Measurements from ENCODE around the gene SBK2.
"Not testable (repeated sequence)": the region's sequence is repeated elsewhere in the genome, so short reads cannot be mapped to it uniquely, and the experiment has no call there.

Gene SBK2

DNA sequence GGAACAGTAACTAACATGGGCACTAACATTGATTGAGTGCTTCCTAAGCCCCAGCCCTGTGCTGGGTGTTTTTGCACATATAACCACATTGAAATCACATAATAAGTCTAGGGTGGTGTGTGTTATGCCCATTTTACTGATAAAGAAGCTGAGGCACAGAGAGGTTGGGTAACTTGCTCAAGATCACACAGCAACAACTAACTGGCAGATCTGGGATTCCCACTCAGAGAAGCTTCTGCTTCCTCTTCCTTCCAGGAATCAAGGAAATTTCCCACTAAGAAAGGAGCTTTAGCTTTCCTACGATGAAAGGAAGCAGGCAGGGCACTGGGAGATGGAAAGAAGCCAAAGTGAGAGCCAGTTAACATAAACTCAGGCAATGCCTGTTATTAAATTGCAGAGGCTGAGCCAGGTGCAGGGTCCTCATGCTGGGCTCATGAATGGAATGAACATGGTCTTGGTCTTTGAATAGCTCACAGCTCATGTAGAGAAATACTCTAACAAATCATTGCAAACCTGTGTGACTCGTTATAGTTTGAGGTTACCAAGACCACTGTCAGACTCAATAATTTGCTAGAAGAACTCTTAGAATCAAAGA, 38.6 kb downstream of the SBK2 start:
- TF ChIP-seq, protein P1, sequence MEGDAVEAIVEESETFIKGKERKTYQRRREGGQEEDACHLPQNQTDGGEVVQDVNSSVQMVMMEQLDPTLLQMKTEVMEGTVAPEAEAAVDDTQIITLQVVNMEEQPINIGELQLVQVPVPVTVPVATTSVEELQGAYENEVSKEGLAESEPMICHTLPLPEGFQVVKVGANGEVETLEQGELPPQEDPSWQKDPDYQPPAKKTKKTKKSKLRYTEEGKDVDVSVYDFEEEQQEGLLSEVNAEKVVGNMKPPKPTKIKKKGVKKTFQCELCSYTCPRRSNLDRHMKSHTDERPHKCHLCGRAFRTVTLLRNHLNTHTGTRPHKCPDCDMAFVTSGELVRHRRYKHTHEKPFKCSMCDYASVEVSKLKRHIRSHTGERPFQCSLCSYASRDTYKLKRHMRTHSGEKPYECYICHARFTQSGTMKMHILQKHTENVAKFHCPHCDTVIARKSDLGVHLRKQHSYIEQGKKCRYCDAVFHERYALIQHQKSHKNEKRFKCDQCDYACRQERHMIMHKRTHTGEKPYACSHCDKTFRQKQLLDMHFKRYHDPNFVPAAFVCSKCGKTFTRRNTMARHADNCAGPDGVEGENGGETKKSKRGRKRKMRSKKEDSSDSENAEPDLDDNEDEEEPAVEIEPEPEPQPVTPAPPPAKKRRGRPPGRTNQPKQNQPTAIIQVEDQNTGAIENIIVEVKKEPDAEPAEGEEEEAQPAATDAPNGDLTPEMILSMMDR (IDR thresholded peaks at IDR 0.05; ENCODE audit: borderline replicate concordance, insufficient read depth, low read depth, low read length), result no peak

DNA sequence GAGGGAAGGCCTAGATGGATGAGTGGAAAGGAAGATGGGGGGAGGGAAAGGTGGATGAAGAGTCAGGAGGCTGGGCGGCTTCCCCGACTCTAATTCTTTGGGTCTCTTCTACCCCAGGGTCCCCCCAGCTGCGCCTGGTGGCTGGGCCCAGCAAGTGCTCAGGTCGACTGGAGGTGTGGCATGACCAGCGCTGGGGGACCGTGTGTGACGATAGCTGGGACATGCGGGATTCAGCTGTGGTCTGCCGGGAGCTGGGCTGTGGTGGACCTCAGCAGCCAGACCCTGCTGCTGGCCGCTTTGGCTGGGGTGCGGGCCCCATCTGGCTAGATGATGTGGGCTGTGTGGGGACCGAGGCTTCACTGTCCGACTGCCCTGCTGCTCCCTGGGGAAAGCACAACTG, 39.2 kb downstream of the SBK2 start:
- TF ChIP-seq, protein P1 (IDR thresholded peaks at IDR 0.05; ENCODE audit: borderline replicate concordance, insufficient read depth, low read depth, low read length), result no peak
- H3K4me3 ChIP-seq (ENCODE audit: low read depth, low read length), result no peak overlapping the region

More for the DNA sequence above, 38.6 kb downstream of the SBK2 start:
- no peak overlapping the region for H3K4me3 ChIP-seq (ENCODE audit: low read depth, low read length)

DNA sequence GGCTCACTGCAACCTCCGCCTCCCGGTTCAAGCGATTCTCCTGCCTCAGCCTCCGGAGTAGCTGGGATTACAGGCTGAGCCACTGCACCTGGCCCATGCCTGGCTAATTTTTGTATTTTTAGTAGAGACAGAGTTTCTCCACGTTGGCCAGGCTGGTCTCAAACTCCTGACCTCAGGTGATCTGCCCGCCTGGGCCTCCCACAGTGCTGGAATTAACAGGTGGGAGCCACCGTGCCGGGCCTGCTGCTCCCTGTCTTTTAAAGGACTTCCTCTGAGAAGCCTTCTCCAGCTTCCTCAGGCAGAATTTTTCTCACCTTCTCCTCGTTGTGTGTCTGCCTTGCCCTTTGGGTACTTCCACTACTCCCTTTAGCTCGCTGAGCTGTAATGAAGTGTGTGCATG, 40.1 kb downstream of the SBK2 start:
- H3K4me3 ChIP-seq (ENCODE audit: low read depth, low read length), result not testable (repeated sequence)

DNA sequence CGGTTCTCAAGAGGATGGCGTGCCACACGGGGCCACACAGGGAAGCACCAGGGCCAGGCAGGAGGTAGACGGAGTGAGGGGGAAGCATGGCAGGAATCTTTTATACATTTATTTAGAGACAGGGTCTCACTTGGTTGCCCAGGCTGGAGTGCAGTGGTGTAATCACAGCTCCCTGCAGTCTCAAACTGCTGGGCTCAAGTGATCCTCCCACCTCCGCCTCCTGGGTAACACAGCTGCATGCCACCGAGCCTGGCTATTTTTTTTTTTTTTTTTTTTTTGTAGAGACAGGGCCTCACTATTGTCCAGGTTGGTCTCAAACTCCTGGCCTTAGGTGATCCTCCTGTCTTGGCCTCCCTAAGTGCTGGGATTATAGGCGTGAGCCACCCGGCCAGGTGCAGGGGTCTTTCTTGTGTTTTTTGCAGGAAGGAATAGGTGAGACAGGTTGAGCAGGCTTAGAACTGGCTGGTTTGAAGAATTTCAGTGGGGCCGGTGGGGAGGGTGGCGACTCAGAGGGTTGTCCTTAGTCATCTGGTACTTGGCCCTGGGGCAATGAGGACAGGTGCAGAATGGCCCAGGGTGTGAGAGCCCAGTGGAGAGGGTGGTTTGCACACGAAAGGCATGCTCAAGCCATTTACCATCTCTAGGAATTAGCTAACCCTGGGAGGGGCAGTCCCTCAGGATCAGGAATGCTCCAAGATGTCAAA, 41.1 kb downstream of the SBK2 start:
- TF ChIP-seq, protein P1 (IDR thresholded peaks at IDR 0.05; ENCODE audit: borderline replicate concordance, insufficient read depth, low read depth, low read length), result no peak
- no peak overlapping the region for H3K4me3 ChIP-seq (ENCODE audit: low read depth, low read length)

DNA sequence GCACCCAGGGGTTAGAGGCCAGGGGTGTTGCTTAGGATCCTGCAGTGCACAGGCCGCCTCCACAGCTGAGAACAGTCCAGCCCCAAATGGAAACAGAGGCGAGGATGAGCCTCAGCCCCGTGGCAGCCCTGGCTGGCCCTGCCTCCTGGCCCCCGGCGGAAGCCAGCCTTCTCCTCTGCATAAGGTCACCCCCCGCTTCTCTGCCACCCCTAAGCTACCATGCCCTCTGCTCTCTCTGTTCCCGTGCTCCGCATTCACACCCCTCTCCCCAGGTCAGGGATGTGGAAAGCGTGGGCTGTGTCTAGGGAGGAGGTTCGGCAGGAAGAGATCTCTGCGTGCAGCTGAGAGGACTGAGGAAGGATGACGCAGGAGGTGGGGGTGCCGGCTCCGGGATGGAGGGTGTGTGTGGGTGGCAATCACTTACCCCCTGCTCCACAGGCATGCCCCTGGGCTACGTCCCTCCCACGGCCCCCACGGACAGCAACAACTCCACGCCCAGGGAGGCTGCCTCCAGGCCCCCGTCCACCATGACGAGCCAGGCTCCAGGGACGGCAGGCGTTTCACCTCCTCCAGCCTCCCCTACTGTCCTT, 42.7 kb downstream of the SBK2 start:
- no peak overlapping the region for H3K4me3 ChIP-seq (ENCODE audit: low read depth, low read length)
- TF ChIP-seq, protein P1 (IDR thresholded peaks at IDR 0.05; ENCODE audit: borderline replicate concordance, insufficient read depth, low read depth, low read length), result no peak

DNA sequence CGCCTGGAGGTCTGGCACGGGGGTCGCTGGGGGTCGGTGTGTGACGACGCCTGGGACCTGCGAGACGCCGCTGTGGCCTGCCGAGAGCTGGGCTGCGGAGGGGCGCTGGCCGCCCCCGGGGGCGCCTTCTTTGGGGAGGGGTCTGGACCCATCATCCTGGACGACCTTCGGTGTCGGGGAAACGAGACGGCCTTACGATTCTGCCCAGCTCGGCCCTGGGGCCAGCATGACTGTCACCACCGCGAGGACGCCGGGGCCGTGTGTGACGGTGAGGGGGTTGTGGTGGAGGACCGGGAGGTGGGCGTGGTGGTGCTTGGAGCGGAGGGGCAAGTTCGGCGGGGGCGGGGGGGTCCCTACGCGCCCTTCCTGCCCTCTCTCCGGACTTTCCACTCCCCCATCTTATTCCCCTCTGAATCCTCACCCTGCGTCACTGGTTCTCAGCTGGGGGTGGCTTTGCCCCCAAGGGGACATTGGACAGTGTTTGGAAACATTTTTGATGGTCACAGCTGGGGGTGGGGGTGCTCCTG, 43.2 kb downstream of the SBK2 start:
- no peak overlapping the region for H3K4me3 ChIP-seq (ENCODE audit: low read depth, low read length)
- TF ChIP-seq, protein P1 (IDR thresholded peaks at IDR 0.05; ENCODE audit: borderline replicate concordance, insufficient read depth, low read depth, low read length), result no peak

DNA sequence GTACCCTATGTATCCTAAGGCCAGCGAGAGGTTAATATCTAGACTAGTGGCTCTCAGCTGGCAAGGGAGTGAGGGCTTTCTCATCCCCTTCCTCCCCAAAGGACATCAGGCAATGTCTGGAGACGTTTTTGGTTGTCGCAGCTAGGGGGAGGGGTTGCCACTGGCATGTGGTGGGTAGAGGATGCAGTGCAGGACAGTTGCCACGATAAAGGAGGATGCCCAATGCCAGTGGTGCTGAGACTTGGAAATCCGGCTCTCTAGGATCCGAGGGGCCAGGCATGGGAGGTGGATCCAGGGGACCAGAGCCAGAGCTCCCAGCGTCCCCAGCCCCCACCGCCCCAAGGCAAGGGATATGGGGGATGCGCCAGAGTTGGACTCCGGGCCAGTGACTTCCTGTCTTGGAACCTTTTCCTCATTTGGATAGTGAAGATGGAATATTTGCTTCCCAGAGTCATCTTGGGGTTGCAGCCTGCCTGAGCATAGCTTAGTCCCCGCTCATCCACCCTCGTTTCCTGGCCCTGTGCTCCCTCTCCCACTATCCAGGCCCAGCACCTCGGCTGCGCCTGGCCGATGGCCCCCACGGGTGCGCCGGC, 43.8 kb downstream of the SBK2 start:
- TF ChIP-seq, protein P1 (IDR thresholded peaks at IDR 0.05; ENCODE audit: borderline replicate concordance, insufficient read depth, low read depth, low read length), result no peak
- no peak overlapping the region for H3K4me3 ChIP-seq (ENCODE audit: low read depth, low read length)
